COLO668 (cell line): ENCODE results near the gene GALNT12.

ENCODE experiments used
- DNase-seq: peaks from one replicate; lab custom pipeline; 2025; ENCODE audit not compliant: unreplicated experiment; lab: John Stamatoyannopoulos, UW

GALNT12 gene

GRCh38 chr9:98830554-98830953 is 23.1 kb downstream of the GALNT12 start:
- DNase-seq: no peak

GRCh38 chr9:98831696-98832095 is 24.2 kb downstream of the GALNT12 start:
- DNase-seq: no peak

GRCh38 chr9:98832768-98833089 is 25.3 kb downstream of the GALNT12 start:
- DNase-seq: no peak

GRCh38 chr9:98833090-98833956 is 25.9 kb downstream of the GALNT12 start:
- DNase-seq: no peak

GRCh38 chr9:98834386-98834785 is 26.9 kb downstream of the GALNT12 start:
- DNase-seq: no peak

DNA sequence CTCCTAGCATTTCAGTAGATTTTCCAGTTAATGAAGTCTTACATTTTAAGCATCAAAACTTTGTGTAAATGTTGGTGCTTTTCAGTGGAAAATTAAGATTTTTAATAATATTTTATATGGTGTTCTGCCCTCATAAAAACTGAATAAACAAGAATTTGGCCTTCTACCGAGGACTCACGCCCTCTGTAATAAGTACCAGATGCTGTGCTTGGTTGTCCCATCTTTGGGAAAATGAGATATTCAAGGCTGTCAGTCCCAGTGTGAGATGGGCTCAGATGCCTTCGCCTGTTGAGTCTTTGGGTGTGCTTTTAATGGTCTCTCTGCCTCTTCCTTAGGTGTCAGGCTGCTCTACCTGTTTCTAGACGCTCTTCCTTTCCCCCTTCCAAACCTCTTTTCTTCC is 28.7 kb downstream of the GALNT12 start:
- DNase-seq: no peak

GRCh38 chr9:98837516-98837915 is 30.0 kb downstream of the GALNT12 start:
- DNase-seq: no peak

DNA sequence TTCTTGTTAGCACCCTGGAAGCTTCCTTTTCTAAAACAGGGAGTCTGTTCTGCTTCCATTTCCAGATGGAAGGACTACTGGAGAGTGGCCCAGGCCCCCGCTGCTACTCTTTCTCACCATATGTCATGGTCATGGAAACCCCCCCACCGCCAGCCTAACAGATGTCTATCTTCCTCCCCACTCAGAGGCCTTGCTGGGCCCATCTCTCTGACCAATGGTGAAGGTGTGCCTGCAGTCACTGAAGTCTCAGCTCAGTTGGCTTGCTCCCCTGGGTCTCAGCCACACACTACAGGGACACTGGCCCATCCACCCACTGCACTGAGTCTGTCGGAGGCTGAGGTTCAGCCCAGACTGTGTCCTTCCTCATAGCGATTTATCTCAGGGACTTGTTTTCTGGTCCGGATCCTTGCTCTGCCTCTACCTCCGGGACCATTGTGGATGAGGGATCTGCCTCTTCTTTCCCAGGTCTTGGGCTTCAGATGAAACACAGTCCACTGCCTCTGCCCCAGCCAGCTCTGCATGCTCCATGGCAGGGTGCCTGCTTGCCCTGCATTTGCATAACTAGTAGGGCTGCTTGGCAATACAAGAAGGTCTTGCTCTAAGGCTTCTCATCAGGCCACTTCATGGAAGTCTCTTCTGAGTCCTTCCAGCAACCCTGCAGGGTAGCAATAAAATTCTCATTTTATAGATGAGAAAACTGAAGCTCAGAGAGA is 30.8 kb downstream of the GALNT12 start:
- no peak for DNase-seq

GRCh38 chr9:98838868-98839565 is 31.5 kb downstream of the GALNT12 start:
- no peak for DNase-seq

GRCh38 chr9:98839724-98840123 is 32.3 kb downstream of the GALNT12 start:
- DNase-seq: no peak

GRCh38 chr9:98842510-98842909 is 35.0 kb downstream of the GALNT12 start:
- DNase-seq: no peak

- no peak for DNase-seq
Measured at GRCh38 chr9:98846081-98846480, 38.6 kb downstream of the GALNT12 start.

DNA sequence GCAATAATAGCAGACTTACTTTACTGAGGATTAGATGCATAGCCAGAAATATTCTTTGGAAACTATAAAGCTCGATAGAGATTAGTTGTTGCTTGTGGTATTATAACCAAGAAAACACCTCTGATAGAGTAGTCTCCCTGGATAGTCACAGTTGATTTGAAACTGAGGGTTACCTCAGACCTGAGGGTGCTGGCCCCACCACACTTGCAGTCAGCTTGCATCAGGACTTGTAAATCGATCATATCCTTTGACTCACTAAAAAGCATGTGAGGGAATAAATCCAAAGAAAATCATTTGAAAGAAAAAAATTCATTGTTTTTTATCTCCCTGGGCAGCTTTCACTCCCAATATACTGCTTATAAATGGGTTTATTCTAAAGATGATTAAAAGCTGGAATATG is 39.4 kb downstream of the GALNT12 start:
- no peak for DNase-seq

DNA sequence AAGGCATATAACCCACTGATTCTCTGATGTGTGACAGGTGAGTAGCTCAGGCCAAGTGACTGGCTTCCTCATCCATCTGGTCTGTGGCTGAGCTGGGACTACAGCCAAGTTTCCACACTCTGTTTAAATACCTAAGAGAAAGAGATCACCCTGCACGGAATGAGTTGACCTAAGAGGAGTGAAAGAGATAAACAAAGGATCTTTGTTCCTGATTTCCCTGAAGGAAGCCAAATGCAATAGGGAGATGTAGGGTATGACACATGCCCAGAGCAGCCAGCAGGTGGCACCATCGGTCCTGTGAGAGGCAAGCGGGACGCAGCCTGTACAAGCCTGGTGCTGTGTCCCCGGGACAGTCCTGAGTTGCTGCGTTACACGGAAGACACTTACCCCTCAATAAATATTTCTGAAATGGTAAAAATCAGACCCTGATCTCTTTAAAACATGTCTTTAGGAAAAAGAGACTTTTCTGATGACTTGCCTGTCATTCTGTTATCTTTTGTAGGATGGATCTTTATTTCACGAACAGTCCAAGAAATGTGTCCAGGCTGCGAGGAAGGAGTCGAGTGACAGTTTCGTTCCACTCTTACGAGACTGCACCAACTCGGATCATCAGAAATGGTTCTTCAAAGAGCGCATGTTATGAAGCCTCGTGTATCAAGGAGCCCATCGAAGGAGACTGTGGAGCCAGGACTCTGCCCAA is 41.1 kb downstream of the GALNT12 start:
- peak; percentile 79 for DNase-seq

- DNase-seq: no peak
Measured at GRCh38 chr9:98849563-98849962, 42.1 kb downstream of the GALNT12 start.

DNA sequence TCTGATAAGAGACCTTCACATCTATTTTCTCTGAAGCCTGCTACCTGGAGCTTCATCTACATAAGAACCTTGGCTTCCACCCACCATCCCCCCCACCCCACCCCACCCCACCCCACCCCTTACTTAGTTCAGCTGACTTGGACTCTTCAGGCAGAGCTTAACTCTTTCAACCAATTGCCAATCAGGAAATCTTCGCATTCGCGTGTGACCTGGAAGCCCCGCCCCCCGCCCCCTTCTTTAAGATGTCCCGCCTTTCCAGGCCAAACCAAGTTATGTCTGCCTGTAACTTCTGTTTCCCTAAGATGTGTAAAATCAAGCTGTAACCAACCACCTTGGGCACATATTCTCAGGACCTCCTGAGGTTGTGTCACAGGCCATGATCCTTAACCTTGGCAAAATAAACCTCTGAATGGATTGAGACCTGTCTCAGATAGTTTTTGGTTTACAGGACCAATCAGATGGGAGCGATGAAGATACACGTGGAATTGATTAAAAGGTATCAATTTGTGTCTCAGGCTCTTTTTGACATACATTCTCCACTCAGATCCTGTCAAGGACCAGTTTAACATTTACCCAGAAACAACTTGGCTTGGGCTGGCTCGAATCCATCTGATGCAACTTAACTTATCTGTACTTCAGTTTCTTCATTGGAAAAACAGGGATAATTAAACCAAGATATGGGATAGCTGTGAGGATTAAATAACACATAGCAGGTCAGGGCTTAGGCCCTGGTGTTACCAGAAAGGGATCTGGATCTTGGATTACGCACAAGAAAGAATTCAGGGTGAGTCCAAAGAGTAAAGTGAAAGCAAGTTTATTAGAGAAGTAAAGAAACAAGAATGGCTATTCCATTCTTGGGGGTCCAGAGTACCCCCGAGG is 43.6 kb downstream of the GALNT12 start:
- no peak for DNase-seq

DNA sequence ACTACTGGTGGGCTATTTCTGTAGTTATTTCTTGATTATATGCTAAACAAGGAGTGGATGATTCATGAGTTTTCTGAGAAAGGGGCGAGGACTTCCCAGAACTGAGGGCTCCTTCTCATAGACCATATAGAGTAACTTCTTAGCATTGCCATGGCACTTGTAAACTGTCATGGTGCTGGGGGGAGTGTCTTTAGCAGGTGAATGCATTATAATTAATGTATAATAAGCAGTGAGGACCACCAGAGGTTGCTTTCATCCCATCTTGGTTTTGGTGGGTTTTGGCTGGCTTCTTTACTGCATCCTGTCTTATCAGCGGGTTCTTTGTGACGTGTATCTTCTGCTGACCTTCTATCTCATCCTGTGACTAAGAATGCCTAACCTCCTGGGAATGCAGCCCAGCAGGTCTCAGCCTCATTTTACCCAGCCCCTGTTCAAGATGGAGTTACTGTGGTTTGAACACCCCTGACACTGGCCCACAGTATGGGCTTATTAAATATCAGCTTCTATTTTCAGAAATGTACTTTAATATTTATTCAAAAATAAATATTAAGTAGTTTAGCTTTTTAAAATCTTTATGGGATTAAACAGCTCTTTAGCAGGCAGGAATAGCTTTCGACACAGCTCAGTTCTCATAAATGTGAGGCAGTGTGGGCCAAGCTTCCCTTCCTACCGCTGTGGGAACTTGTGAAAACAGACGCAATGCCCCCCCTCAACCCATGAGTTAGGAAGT is 44.4 kb downstream of the GALNT12 start:
- no peak for DNase-seq

GRCh38 chr9:98852460-98852734 is 44.9 kb downstream of the GALNT12 start:
- DNase-seq: no peak

- DNase-seq: no peak
Measured at GRCh38 chr9:98852961-98853360, 45.5 kb downstream of the GALNT12 start.

DNA sequence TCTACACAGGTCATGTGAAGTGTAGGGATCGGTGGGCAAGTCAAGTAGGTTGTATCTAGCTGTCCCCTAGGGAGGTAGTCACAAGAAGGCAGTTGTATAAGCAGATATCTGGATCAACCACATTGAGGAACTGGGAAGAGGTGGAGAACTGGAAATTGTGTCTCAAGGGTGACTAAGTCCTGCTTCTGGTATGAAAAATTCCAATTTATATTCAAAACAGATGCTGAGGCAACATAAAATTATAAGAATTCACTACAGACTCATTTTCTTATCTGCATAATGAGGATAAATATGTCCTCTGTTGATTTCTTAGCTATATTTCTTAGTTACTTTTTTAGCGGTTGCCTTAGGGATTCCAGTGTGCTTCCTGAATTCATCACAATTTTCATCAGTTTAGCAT is 46.8 kb downstream of the GALNT12 start:
- no peak for DNase-seq
